Neutrophil (primary cell): ENCODE results near the gene ZNF575.
A peak's percentile ranks its signal among the peaks of the same experiment; 100 is the strongest.

Source experiments
- H3K27ac ChIP-seq: fragments of 200-600 bp; sonication (generic); 2 replicates; pipeline ENCODE4 v1.5.1; 2016; ENCODE audit warnings: mild to moderate bottlenecking, moderate library complexity
- H3K27me3 ChIP-seq: fragments of 200-600 bp; sonication (generic); 2 replicates; pipeline ENCODE4 v1.6.0; 2016; ENCODE audit warnings: mild to moderate bottlenecking
- H3K36me3 ChIP-seq: fragments of 200-600 bp; sonication (generic); 2 replicates; pipeline ENCODE4 v1.5.1; 2017
- H3K4me1 ChIP-seq, 2 experiments: fragments of 200-600 bp in 1 of 2; sonication (generic) in 1 of 2; 1 replicate in 1 of 2; 2 replicates in 1 of 2; pipeline versions ENCODE4 v1.5.1 to v1.6.1; 2013 to 2016; ENCODE audit warnings: low read depth in 1 of 2, low read length in 1 of 2, mild to moderate bottlenecking in 1 of 2, moderate library complexity in 1 of 2; ENCODE audit not compliant: control insufficient read depth in 1 of 2, insufficient read depth in 1 of 2
- H3K4me3 ChIP-seq, 2 experiments: fragments of 200-600 bp in 1 of 2; sonication (generic) in 1 of 2; 1 replicate in 1 of 2; 2 replicates in 1 of 2; pipeline ENCODE4 v1.5.1; 2013 to 2016; ENCODE audit warnings: low read depth in 1 of 2, low read length in 1 of 2, mild to moderate bottlenecking in 1 of 2, moderate library complexity in 1 of 2
- H3K9me3 ChIP-seq: fragments of 200-600 bp; sonication (generic); 2 replicates; pipeline ENCODE4 v1.5.1; 2016
- CTCF ChIP-seq: fragments of 200-600 bp; sonication (generic); IDR thresholded peaks from 2 replicates; pipeline ENCODE4 v1.5.1; 2016; ENCODE audit warnings: antibody characterized with exemption

The ZNF575 gene

GRCh38 chr19:43498233-43498842 lies 34.6 kb upstream of the ZNF575 start:
- TF ChIP-seq CTCF = no peak

GRCh38 chr19:43499042-43499441 lies 33.9 kb upstream of the ZNF575 start:
- no peak for TF ChIP-seq CTCF
- H3K4me1 ChIP-seq = peaks cover 0 to 5% of the 10 kb centered on the region in 2 experiments
- no peak overlapping the region for H3K4me3 ChIP-seq
- no peaks in the 10 kb centered on the region for H3K9me3 ChIP-seq
- peaks cover 31% of the 10 kb centered on the region for H3K36me3 ChIP-seq
- peaks cover 4% of the 10 kb centered on the region for H3K27me3 ChIP-seq
- no peak overlapping the region for H3K27ac ChIP-seq

More at GRCh38 chr19:43498233-43498842, 34.6 kb upstream of the ZNF575 start:
- Histone ChIP-seq H3K4me1 (no peaks in the 10 kb centered on the region), H3K27ac (no peak overlapping the region), H3K4me3 (no peak overlapping the region), H3K36me3 (peaks cover 31% of the 10 kb centered on the region), H3K27me3 (no peaks in the 10 kb centered on the region), H3K9me3 (no peaks in the 10 kb centered on the region)

GRCh38 chr19:43501661-43502418 lies 31.1 kb upstream of the ZNF575 start:
- Histone ChIP-seq H3K27ac (no peak overlapping the region), H3K4me3 (no peak overlapping the region), H3K9me3 (no peaks in the 10 kb centered on the region), H3K27me3 (peaks cover 18% of the 10 kb centered on the region), H3K36me3 (peaks cover 28% of the 10 kb centered on the region), H3K4me1 (peaks cover 10 to 15% of the 10 kb centered on the region in 2 experiments)
- no peak for TF ChIP-seq CTCF

- TF ChIP-seq CTCF = no peak
- Histone ChIP-seq H3K27me3 (peaks cover 18% of the 10 kb centered on the region), H3K36me3 (peaks cover 22% of the 10 kb centered on the region), H3K4me1 (peaks cover 10 to 15% of the 10 kb centered on the region in 2 experiments), H3K9me3 (no peaks in the 10 kb centered on the region), H3K27ac (no peak overlapping the region), H3K4me3 (no peak overlapping the region)
Observed at GRCh38 chr19:43502419-43502976, 30.5 kb upstream of the ZNF575 start.

GRCh38 chr19:43503501-43504425 lies 29.2 kb upstream of the ZNF575 start:
- no peak for TF ChIP-seq CTCF
- Histone ChIP-seq H3K4me3 (peak overlapping the region; percentile 65 to 90), H3K27me3 (peaks cover 18% of the 10 kb centered on the region), H3K36me3 (peaks cover 26% of the 10 kb centered on the region), H3K9me3 (no peaks in the 10 kb centered on the region), H3K4me1 (peaks cover 10 to 15% of the 10 kb centered on the region in 2 experiments), H3K27ac (peak overlapping the region; percentile 58)
